ENCODE data around the gene TMEM117. TPM values are rescaled to one million over a fixed set of nuclear protein-coding genes. Genes with fewer than 3 reads are reported as not detected.

Gene TMEM117
- total RNA-seq, 1 donor = 10.8 TPM

DNA sequence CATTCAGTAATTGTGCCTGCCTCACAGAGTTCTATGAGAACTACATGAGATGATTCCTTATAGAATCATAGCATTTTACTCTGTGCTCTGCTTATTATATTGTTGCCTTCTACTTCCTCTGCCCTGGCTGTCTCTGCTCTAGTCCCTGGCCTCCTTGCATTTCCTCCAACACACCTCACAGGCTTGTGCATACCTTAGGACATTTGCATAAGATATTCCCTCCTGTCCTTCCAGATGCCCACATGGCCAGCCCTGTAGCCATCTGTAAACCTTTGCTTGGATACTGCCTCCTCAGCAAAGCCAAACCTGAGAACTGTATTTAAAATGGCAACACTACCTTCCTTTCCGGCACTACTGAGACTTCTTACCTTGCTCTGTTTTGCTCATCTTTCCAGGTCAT is 586.7 kb downstream of the TMEM117 start:
- no peak overlapping the region for H3K4me3 ChIP-seq (ENCODE audit: low read depth, low read length)
- no peak for DNase-seq (ENCODE audit: low read depth)
- TF ChIP-seq, protein P1, sequence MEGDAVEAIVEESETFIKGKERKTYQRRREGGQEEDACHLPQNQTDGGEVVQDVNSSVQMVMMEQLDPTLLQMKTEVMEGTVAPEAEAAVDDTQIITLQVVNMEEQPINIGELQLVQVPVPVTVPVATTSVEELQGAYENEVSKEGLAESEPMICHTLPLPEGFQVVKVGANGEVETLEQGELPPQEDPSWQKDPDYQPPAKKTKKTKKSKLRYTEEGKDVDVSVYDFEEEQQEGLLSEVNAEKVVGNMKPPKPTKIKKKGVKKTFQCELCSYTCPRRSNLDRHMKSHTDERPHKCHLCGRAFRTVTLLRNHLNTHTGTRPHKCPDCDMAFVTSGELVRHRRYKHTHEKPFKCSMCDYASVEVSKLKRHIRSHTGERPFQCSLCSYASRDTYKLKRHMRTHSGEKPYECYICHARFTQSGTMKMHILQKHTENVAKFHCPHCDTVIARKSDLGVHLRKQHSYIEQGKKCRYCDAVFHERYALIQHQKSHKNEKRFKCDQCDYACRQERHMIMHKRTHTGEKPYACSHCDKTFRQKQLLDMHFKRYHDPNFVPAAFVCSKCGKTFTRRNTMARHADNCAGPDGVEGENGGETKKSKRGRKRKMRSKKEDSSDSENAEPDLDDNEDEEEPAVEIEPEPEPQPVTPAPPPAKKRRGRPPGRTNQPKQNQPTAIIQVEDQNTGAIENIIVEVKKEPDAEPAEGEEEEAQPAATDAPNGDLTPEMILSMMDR (IDR thresholded peaks at IDR 0.05; ENCODE audit: insufficient read depth, low read depth, low read length) = no peak

DNA sequence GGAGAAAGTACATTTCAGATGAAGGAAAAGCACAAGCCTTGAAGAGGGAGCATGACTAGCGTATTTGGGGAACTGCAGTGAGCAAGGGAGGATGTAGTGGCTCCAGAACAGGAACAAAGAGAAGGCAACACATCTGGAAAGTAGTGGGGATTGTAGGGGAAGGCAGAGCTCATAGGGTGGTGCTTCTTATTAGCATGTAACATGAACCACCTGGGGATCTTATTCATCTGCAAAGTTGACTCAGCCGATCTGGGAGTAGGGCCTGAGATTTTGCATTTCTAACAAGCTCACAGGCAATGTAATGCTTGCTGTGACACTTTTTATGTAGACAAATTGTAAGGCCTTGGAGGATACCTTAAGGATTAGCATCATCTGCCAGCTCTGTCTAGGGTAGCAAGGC is 592.9 kb downstream of the TMEM117 start:
- no peak overlapping the region for H3K4me3 ChIP-seq (ENCODE audit: low read depth, low read length)
- TF ChIP-seq, protein P1 (IDR thresholded peaks at IDR 0.05; ENCODE audit: insufficient read depth, low read depth, low read length) = no peak
- DNase-seq (ENCODE audit: low read depth) = no peak

DNA sequence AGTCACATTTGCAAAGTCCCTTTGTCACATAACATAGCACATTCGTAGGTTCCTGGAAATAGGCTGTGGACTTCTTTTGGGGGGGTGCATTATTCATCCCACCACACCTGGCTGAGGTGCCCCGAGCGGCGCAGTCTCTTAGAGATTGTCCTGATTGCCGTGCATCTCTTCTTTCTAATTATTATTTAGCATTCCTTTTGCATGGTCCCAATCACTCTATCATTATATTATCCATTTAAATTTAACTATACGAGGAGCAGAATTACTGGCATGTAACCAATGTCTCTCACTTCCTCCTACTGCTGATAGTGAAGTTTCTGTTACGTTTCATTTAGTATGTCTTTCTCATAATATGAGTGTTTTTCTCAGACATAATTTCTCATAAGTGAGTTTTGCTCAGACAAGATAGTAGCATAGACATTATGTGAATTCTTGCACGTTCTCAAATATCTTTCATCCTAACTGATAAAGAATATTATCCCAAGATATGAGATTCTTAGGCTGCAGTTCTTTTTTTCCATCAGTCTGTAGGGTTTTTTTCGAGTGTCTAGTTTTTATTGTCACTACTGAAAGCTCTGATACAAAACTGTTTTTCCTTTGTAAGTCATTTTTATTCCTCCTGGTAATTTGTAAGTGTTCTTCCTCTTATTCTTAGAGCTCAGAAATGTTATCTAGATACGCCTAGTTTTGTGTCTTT is 595.9 kb downstream of the TMEM117 start:
- no peak for DNase-seq (ENCODE audit: low read depth)
- TF ChIP-seq, protein P1 (IDR thresholded peaks at IDR 0.05; ENCODE audit: insufficient read depth, low read depth, low read length) = no peak
- H3K4me3 ChIP-seq (ENCODE audit: low read depth, low read length) = no peak overlapping the region

DNA sequence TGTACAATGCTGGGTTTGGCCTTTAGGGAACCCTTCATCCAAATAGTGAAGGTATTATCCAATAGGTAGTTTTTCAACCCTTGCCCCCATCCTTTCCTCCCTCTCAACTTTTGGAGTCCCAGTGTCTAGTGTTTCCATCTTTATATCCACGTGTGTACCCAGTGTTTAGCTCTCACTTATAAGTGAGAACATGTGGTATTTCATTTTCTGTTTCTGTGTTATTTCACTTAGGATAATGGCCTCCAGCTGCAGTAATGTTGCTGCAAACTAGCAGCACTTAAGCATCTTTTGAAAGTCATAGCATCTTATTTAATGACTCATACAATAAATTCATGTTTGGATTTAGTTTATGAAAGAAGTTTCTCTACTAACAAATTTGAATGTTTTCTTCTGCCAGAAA is 597.8 kb downstream of the TMEM117 start:
- DNase-seq (ENCODE audit: low read depth) = no peak
- no peak overlapping the region for H3K4me3 ChIP-seq (ENCODE audit: low read depth, low read length)
- TF ChIP-seq, protein P1 (IDR thresholded peaks at IDR 0.05; ENCODE audit: insufficient read depth, low read depth, low read length) = no peak

DNA sequence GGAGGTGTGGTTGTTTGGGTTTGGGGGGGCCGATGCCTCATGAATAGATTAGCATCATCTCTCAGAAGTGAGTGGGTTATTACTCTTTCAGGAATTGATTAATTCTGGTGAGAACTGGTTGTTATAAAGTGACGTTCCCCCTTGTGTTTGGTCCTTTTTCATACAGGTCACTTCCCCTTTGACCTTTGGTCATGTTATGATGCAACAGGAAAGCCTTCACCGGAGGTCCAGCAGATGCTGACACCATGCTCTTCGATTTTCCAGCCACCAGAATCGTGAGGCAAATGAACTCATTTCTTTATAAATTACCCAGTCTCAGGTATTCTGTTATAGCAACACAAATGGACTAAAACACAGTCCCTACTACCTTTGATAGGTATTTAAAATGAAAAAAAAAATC is 600.9 kb downstream of the TMEM117 start:
- DNase-seq (ENCODE audit: low read depth) = no peak
- TF ChIP-seq, protein P1 (IDR thresholded peaks at IDR 0.05; ENCODE audit: insufficient read depth, low read depth, low read length) = no peak
- no peak overlapping the region for H3K4me3 ChIP-seq (ENCODE audit: low read depth, low read length)

Other genes with a start within 250 kb of the TMEM117 start
- gene PUS7L, start 77.3 kb upstream of the TMEM117 start, total RNA-seq = 22.2 and 30.2 TPM in 2 replicates
- 16.1 and 20.3 TPM in 2 replicates for gene IRAK4, start 77.1 kb upstream of the TMEM117 start, total RNA-seq
- 159 and 224 TPM in 2 replicates for gene TWF1, start 29.8 kb upstream of the TMEM117 start, total RNA-seq

Measured in fibroblast of villous mesenchyme (primary cell).